IPS-18c (cell line): ENCODE results near the gene C21orf58.
"Not testable (repeated sequence)": the region's sequence is repeated elsewhere in the genome, so short reads cannot be mapped to it uniquely, and the experiment has no call there.

Experiments used
- H3K4me3 ChIP-seq: 2 replicates; pipeline ENCODE4 v1.7.0; 2013; ENCODE audit warnings: low read depth, mild to moderate bottlenecking, low read length, moderate library complexity; ENCODE audit not compliant: insufficient read depth
- H3K9me3 ChIP-seq: one replicate; pipeline ENCODE4 v1.6.1; 2013; ENCODE audit warnings: mild to moderate bottlenecking, low read length, moderate library complexity; ENCODE audit not compliant: control insufficient read depth, insufficient read depth

The C21orf58 gene

GRCh38 chr21:46314441-46315020 lies 9.1 kb downstream of the C21orf58 start:
- Histone ChIP-seq H3K4me3 (no peak overlapping the region), H3K9me3 (no peaks in the 10 kb centered on the region)

DNA sequence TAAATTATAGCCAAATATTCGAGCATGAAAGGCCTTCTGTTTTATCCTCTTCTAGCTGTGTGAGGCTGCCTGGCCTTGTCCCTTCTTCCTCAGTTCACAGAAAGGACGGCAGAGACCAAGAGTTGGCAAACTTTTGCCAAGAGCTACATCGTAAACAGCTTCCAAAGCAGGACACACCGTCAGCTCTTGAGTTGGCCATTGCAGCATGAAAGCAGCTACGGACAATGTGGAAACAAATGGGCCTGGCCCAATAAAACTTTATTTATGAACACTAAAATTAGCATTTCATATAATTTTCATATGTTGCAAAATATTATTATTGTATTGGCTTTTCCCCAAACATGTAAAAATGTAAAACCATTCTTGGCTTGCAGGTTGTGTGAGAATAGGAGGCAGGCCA lies 10.7 kb downstream of the C21orf58 start:
- H3K9me3 ChIP-seq = no peaks in the 10 kb centered on the region

DNA sequence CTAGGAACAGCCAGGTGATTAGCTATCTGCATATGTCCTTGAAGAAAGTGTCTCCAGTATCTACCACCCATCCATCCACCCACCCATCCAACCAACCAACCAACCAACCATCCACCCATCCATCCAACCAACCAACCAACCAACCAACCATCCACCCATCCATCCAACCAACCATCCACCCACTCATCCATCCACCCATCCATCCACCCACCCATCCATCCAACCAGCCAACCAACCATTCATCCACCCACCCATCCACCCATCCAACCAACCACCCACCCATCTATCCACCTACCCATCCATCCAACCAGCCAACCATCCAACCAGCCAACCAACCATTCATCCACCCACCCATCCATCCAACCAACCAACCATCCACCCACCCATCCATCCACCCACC lies 12.1 kb downstream of the C21orf58 start:
- H3K9me3 ChIP-seq = no peaks in the 10 kb centered on the region

More for the DNA sequence above, 10.7 kb downstream of the C21orf58 start:
- H3K4me3 ChIP-seq = no peak overlapping the region

GRCh38 chr21:46310260-46310659 lies 13.4 kb downstream of the C21orf58 start:
- not testable (repeated sequence) for H3K9me3 ChIP-seq, H3K4me3 ChIP-seq

More for the DNA sequence above, 12.1 kb downstream of the C21orf58 start:
- H3K4me3 ChIP-seq = no peak overlapping the region

- Histone ChIP-seq H3K4me3 (no peak overlapping the region), H3K9me3 (no peaks in the 10 kb centered on the region)
Observed at GRCh38 chr21:46308431-46308830, 15.2 kb downstream of the C21orf58 start.

DNA sequence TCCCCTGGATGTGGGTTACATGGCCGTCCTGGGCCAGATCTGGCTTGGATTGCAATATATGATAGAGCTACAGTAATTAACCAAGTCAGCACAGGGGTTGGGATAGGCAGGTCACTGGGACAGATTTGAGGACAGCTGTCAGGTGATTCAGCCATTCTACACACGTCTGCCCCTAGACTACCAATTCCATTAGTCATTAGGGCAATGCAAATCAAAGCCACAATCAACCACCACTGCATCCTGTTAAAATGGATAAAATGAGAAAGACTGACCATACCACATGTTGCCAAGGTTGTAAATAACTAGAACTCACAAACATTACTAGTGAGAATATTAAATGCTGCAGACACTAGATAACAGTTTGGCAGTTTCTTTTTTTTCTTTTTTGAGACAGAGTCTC lies 16.0 kb downstream of the C21orf58 start:
- Histone ChIP-seq H3K4me3 (no peak overlapping the region), H3K9me3 (no peaks in the 10 kb centered on the region)

DNA sequence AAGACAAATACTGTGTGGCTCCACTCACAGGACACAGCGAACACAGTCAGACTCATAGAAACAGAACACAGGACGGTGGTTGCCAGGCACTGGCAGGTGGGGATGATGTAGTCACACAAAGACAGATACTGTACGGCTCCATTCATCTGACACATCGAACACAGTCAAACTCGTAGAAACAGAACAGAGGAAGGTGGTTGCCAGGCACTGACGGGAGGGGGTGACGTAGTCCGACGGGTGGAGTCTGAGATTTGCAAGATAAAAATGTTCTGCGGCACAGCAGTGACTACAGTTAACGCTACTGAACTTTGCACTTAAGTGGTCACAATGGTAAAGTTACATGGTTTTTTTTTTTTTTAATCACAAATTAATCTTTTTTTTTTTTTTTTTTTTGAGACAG lies 18.7 kb downstream of the C21orf58 start:
- Histone ChIP-seq H3K4me3 (no peak overlapping the region), H3K9me3 (no peaks in the 10 kb centered on the region)

- H3K9me3 ChIP-seq = no peaks in the 10 kb centered on the region
- no peak overlapping the region for H3K4me3 ChIP-seq
Observed at GRCh38 chr21:46304437-46304836, 19.2 kb downstream of the C21orf58 start.

DNA sequence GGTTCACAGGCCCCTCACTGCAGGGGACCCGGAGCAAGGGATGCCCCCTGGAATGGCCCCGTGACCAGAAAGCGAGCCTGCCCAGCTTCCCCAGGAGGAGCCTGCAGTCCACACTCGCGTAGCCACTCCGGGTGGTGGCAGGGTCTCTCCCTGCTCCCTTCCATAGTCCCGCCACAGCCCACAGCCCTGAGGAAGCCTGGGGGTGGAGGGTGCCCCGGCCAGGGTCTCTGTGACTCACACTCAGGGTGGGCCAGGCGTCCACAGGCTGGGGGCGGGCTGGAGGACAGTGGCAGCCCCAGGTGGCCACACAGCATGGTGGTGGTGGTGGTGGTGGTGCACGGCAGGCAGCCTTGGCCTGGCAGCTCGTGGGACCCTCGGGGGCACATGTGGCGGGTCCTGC lies 21.9 kb downstream of the C21orf58 start:
- no peak overlapping the region for H3K4me3 ChIP-seq
- no peaks in the 10 kb centered on the region for H3K9me3 ChIP-seq

- no peak overlapping the region for H3K4me3 ChIP-seq
- no peaks in the 10 kb centered on the region for H3K9me3 ChIP-seq
Observed at GRCh38 chr21:46299167-46299566, 24.5 kb downstream of the C21orf58 start.

- H3K9me3 ChIP-seq = no peaks in the 10 kb centered on the region
- H3K4me3 ChIP-seq = peak overlapping the region; percentile 28; the same call in 1 of the 2 replicates
Observed at GRCh38 chr21:46297338-46298271, 26.1 kb downstream of the C21orf58 start.

DNA sequence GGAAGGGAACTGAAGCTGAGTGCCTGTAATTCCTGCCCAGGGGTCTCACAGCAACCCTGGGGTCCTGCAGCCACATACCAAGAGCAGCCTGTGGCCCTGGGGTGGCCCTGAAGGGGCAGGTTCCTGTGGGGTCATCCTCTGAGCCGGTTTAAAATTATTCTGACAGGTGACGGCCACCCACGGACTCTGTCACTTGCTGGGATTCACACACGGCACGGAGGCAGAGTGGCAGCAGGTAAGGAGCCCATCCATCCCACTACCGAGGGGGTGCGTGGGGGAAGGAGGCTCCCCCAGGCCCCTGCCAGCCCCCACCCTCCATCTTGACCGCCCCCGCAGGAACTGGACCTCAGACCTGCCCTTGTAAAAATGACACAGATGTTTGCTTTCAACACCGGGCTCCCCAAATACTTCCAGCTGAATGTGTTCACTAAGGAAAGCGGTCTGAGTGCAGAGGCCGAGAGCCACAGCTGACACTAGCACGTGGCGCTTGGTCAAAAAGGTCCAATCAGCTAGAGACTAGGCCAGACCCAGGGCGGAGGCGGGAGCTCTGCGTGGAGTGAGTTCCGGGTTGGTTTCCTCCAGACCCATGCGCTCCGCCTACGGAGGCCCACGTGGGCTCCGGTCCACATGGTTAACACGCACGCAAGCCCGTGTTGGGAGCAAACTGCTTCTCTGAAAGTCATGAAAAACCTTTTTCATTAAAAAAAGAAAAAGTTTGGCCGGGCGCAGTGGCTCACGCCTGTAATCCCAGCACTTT lies 27.5 kb downstream of the C21orf58 start:
- H3K9me3 ChIP-seq = no peaks in the 10 kb centered on the region
- H3K4me3 ChIP-seq = no peak overlapping the region

- Histone ChIP-seq H3K9me3 (no peaks in the 10 kb centered on the region), H3K4me3 (no peak overlapping the region)
Observed at GRCh38 chr21:46295177-46295770, 28.4 kb downstream of the C21orf58 start.

DNA sequence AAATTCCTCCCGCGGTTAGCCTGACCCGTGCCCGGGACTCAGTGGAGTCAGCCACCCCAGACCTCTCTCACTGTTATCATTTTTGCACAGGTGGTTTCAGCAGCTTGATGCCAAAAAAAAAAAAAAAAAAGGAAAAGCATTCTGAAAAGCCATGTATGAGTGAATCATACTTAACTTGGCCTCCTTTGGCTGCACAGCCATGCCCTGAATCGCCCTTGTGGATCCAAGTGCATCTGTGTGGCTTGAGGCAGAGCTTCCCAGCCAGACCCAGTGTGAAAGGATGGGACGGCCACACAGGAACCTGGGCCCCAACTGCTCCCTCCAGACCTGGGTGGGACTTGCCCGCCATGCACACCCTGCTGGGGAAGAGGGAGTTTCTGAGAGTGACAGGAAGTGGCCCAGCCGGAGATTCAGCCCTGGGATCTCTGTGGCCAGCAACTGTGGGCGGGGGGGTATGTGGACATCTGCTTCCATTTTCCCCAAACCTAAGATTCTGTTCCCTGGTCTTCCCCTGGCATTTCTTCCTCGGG lies 29.0 kb downstream of the C21orf58 start:
- H3K4me3 ChIP-seq = no peak overlapping the region
- no peaks in the 10 kb centered on the region for H3K9me3 ChIP-seq

- Histone ChIP-seq H3K4me3 (no peak overlapping the region), H3K9me3 (no peaks in the 10 kb centered on the region)
Observed at GRCh38 chr21:46291561-46291960, 32.1 kb downstream of the C21orf58 start.

GRCh38 chr21:46289655-46290179 lies 34.0 kb downstream of the C21orf58 start:
- Histone ChIP-seq H3K9me3 (no peaks in the 10 kb centered on the region), H3K4me3 (no peak overlapping the region)

- H3K9me3 ChIP-seq = no peaks in the 10 kb centered on the region
- no peak overlapping the region for H3K4me3 ChIP-seq
Observed at GRCh38 chr21:46287541-46287940, 36.1 kb downstream of the C21orf58 start.
